Rectal smooth muscle tissue (tissue), 1 donor: Measurements from ENCODE around the gene FMN1.

Source experiments
- H3K27ac ChIP-seq: one replicate; pipeline ENCODE4 v1.7.0; 2013; ENCODE audit warnings: low read depth, low read length, inconsistent platforms
- H3K27me3 ChIP-seq: one replicate; pipeline ENCODE4 v1.7.0; 2013; ENCODE audit warnings: low read length; ENCODE audit not compliant: control insufficient read depth, insufficient read depth
- H3K36me3 ChIP-seq: one replicate; pipeline ENCODE4 v1.7.0; 2013; ENCODE audit warnings: low read length; ENCODE audit not compliant: control insufficient read depth, insufficient read depth
- H3K4me1 ChIP-seq: one replicate; pipeline ENCODE4 v1.7.0; 2013; ENCODE audit warnings: low read length; ENCODE audit not compliant: control insufficient read depth, insufficient read depth
- H3K4me3 ChIP-seq: one replicate; pipeline ENCODE4 v1.7.0; 2013; ENCODE audit warnings: low read length
- H3K9ac ChIP-seq: one replicate; pipeline ENCODE4 v1.7.0; 2013; ENCODE audit warnings: low read length

FMN1 gene

GRCh38 chr15:32903591-32904290 lies 290.8 kb downstream of the FMN1 start:
- H3K27ac ChIP-seq: no peak overlapping the region

GRCh38 chr15:32901995-32902394 lies 292.5 kb downstream of the FMN1 start:
- H3K9ac ChIP-seq: no peak overlapping the region
- no peaks in the 10 kb centered on the region for H3K36me3 ChIP-seq
- no peak overlapping the region for H3K27ac ChIP-seq
- no peak overlapping the region for H3K4me3 ChIP-seq
- H3K4me1 ChIP-seq: peaks cover 3% of the 10 kb centered on the region
- H3K27me3 ChIP-seq: no peaks in the 10 kb centered on the region

More at GRCh38 chr15:32903591-32904290, 290.8 kb downstream of the FMN1 start:
- Histone ChIP-seq H3K9ac (no peak overlapping the region), H3K4me1 (peaks cover 3% of the 10 kb centered on the region), H3K4me3 (no peak overlapping the region), H3K27me3 (no peaks in the 10 kb centered on the region), H3K36me3 (no peaks in the 10 kb centered on the region)

GRCh38 chr15:32901192-32901591 lies 293.3 kb downstream of the FMN1 start:
- Histone ChIP-seq H3K4me1 (peaks cover 3% of the 10 kb centered on the region), H3K27me3 (no peaks in the 10 kb centered on the region), H3K4me3 (no peak overlapping the region), H3K9ac (no peak overlapping the region), H3K27ac (no peak overlapping the region), H3K36me3 (no peaks in the 10 kb centered on the region)

GRCh38 chr15:32899126-32899596 lies 295.4 kb downstream of the FMN1 start:
- no peaks in the 10 kb centered on the region for H3K4me1 ChIP-seq
- no peaks in the 10 kb centered on the region for H3K36me3 ChIP-seq
- no peaks in the 10 kb centered on the region for H3K27me3 ChIP-seq
- H3K9ac ChIP-seq: no peak overlapping the region
- H3K27ac ChIP-seq: no peak overlapping the region
- no peak overlapping the region for H3K4me3 ChIP-seq

- no peak overlapping the region for H3K4me3 ChIP-seq
- no peak overlapping the region for H3K9ac ChIP-seq
- no peaks in the 10 kb centered on the region for H3K4me1 ChIP-seq
- H3K27ac ChIP-seq: no peak overlapping the region
- H3K36me3 ChIP-seq: no peaks in the 10 kb centered on the region
- H3K27me3 ChIP-seq: no peaks in the 10 kb centered on the region
Measured at GRCh38 chr15:32898414-32898813, 296.1 kb downstream of the FMN1 start.

- Histone ChIP-seq H3K4me3 (no peak overlapping the region), H3K27me3 (no peaks in the 10 kb centered on the region), H3K9ac (no peak overlapping the region), H3K27ac (no peak overlapping the region), H3K36me3 (no peaks in the 10 kb centered on the region), H3K4me1 (peaks cover 6% of the 10 kb centered on the region)
Measured at GRCh38 chr15:32893421-32893820, 301.1 kb downstream of the FMN1 start.

- Histone ChIP-seq H3K36me3 (no peaks in the 10 kb centered on the region), H3K27me3 (no peaks in the 10 kb centered on the region), H3K4me1 (peaks cover 17% of the 10 kb centered on the region), H3K9ac (no peak overlapping the region), H3K4me3 (no peak overlapping the region), H3K27ac (peak overlapping the region; percentile 21)
Measured at GRCh38 chr15:32889214-32889613, 305.3 kb downstream of the FMN1 start.

- Histone ChIP-seq H3K4me1 (peaks cover 17% of the 10 kb centered on the region), H3K36me3 (no peaks in the 10 kb centered on the region), H3K27ac (no peak overlapping the region)
Measured at GRCh38 chr15:32888221-32888761, 306.2 kb downstream of the FMN1 start.

GRCh38 chr15:32887090-32887489 lies 307.4 kb downstream of the FMN1 start:
- Histone ChIP-seq H3K9ac (no peak overlapping the region), H3K4me3 (no peak overlapping the region), H3K4me1 (peaks cover 17% of the 10 kb centered on the region), H3K27me3 (no peaks in the 10 kb centered on the region), H3K27ac (no peak overlapping the region), H3K36me3 (no peaks in the 10 kb centered on the region)

More at GRCh38 chr15:32888221-32888761, 306.2 kb downstream of the FMN1 start:
- Histone ChIP-seq H3K4me3 (no peak overlapping the region), H3K9ac (no peak overlapping the region), H3K27me3 (no peaks in the 10 kb centered on the region)

- Histone ChIP-seq H3K27ac (no peak overlapping the region), H3K4me3 (no peak overlapping the region), H3K4me1 (peaks cover 17% of the 10 kb centered on the region), H3K27me3 (no peaks in the 10 kb centered on the region), H3K36me3 (no peaks in the 10 kb centered on the region), H3K9ac (no peak overlapping the region)
Measured at GRCh38 chr15:32886459-32886858, 308.1 kb downstream of the FMN1 start.

GRCh38 chr15:32885713-32886112 lies 308.8 kb downstream of the FMN1 start:
- Histone ChIP-seq H3K27ac (no peak overlapping the region), H3K4me3 (no peak overlapping the region), H3K9ac (no peak overlapping the region), H3K36me3 (no peaks in the 10 kb centered on the region), H3K4me1 (peaks cover 17% of the 10 kb centered on the region), H3K27me3 (no peaks in the 10 kb centered on the region)

- Histone ChIP-seq H3K4me3 (no peak overlapping the region), H3K4me1 (peaks cover 18% of the 10 kb centered on the region), H3K9ac (no peak overlapping the region), H3K36me3 (no peaks in the 10 kb centered on the region), H3K27me3 (no peaks in the 10 kb centered on the region), H3K27ac (no peak overlapping the region)
Measured at GRCh38 chr15:32884146-32884545, 310.4 kb downstream of the FMN1 start.

GRCh38 chr15:32882955-32883354 lies 311.6 kb downstream of the FMN1 start:
- no peaks in the 10 kb centered on the region for H3K27me3 ChIP-seq
- peaks cover 24% of the 10 kb centered on the region for H3K4me1 ChIP-seq
- H3K9ac ChIP-seq: no peak overlapping the region
- no peak overlapping the region for H3K27ac ChIP-seq
- no peaks in the 10 kb centered on the region for H3K36me3 ChIP-seq
- H3K4me3 ChIP-seq: no peak overlapping the region
